ENCODE results near the gene ORM2. TPM values are rescaled to one million over a fixed set of nuclear protein-coding genes. Genes with fewer than 3 reads are reported as not detected.

Gene ORM2
- total and polyA plus RNA-seq, 2 of the 13 experiments (the other 11 are each of a cell fraction or from before 2014, with no cell fraction given) = 565 to 824 TPM

DNA sequence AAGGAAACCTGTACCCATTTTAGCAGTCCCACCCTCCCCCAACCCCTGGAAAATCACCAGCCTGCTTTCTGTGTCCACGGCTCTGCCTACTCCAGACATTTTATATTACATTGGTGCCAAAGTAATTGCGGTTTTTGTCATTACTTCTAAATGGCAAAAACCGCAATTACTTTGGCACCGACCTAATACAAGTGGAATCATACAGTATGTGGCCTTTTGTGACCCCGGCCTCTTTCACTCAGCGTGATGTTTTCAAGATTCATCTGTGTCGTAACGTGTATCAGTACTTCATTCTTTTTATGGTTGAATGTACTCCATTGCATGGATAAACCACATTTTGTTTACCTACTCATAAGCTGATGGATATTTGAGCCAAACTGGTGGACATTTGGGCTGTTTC, 16.5 kb upstream of the ORM2 start (continued):
- TF ChIP-seq, protein P1, sequence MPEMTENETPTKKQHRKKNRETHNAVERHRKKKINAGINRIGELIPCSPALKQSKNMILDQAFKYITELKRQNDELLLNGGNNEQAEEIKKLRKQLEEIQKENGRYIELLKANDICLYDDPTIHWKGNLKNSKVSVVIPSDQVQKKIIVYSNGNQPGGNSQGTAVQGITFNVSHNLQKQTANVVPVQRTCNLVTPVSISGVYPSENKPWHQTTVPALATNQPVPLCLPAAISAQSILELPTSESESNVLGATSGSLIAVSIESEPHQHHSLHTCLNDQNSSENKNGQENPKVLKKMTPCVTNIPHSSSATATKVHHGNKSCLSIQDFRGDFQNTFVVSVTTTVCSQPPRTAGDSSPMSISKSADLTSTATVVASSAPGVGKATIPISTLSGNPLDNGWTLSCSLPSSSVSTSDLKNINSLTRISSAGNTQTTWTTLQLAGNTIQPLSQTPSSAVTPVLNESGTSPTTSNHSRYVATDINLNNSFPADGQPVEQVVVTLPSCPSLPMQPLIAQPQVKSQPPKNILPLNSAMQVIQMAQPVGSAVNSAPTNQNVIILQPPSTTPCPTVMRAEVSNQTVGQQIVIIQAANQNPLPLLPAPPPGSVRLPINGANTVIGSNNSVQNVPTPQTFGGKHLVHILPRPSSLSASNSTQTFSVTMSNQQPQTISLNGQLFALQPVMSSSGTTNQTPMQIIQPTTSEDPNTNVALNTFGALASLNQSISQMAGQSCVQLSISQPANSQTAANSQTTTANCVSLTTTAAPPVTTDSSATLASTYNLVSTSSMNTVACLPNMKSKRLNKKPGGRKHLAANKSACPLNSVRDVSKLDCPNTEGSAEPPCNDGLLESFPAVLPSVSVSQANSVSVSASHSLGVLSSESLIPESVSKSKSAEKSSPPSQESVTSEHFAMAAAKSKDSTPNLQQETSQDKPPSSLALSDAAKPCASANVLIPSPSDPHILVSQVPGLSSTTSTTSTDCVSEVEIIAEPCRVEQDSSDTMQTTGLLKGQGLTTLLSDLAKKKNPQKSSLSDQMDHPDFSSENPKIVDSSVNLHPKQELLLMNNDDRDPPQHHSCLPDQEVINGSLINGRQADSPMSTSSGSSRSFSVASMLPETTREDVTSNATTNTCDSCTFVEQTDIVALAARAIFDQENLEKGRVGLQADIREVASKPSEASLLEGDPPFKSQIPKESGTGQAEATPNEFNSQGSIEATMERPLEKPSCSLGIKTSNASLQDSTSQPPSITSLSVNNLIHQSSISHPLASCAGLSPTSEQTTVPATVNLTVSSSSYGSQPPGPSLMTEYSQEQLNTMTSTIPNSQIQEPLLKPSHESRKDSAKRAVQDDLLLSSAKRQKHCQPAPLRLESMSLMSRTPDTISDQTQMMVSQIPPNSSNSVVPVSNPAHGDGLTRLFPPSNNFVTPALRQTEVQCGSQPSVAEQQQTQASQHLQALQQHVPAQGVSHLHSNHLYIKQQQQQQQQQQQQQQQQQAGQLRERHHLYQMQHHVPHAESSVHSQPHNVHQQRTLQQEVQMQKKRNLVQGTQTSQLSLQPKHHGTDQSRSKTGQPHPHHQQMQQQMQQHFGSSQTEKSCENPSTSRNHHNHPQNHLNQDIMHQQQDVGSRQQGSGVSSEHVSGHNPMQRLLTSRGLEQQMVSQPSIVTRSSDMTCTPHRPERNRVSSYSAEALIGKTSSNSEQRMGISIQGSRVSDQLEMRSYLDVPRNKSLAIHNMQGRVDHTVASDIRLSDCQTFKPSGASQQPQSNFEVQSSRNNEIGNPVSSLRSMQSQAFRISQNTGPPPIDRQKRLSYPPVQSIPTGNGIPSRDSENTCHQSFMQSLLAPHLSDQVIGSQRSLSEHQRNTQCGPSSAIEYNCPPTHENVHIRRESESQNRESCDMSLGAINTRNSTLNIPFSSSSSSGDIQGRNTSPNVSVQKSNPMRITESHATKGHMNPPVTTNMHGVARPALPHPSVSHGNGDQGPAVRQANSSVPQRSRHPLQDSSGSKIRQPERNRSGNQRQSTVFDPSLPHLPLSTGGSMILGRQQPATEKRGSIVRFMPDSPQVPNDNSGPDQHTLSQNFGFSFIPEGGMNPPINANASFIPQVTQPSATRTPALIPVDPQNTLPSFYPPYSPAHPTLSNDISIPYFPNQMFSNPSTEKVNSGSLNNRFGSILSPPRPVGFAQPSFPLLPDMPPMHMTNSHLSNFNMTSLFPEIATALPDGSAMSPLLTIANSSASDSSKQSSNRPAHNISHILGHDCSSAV (CRISPR knock-in tag; IDR thresholded peaks at IDR 0.05; ENCODE audit: borderline replicate concordance) = no peak
- TF ChIP-seq ZNF607 (CRISPR knock-in tag; IDR thresholded peaks at IDR 0.05; ENCODE audit: borderline replicate concordance) (no peak), ZNF205 (CRISPR knock-in tag; IDR thresholded peaks at IDR 0.05) (no peak), ZNF549 (CRISPR knock-in tag; IDR thresholded peaks at IDR 0.05) (no peak), DPF2 (CRISPR knock-in tag; IDR thresholded peaks at IDR 0.05; ENCODE audit: borderline replicate concordance, low read depth) (no peak), ZBTB3 (CRISPR knock-in tag; IDR thresholded peaks at IDR 0.05; ENCODE audit: borderline replicate concordance, low read depth) (no peak)
- TF ChIP-seq, protein P2, sequence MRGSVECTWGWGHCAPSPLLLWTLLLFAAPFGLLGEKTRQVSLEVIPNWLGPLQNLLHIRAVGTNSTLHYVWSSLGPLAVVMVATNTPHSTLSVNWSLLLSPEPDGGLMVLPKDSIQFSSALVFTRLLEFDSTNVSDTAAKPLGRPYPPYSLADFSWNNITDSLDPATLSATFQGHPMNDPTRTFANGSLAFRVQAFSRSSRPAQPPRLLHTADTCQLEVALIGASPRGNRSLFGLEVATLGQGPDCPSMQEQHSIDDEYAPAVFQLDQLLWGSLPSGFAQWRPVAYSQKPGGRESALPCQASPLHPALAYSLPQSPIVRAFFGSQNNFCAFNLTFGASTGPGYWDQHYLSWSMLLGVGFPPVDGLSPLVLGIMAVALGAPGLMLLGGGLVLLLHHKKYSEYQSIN (CRISPR knock-in tag; IDR thresholded peaks at IDR 0.05; ENCODE audit: borderline replicate concordance) = no peak

Data from HepG2 (cell line).